Measurements from ENCODE around the gene NBAS.

DNA sequence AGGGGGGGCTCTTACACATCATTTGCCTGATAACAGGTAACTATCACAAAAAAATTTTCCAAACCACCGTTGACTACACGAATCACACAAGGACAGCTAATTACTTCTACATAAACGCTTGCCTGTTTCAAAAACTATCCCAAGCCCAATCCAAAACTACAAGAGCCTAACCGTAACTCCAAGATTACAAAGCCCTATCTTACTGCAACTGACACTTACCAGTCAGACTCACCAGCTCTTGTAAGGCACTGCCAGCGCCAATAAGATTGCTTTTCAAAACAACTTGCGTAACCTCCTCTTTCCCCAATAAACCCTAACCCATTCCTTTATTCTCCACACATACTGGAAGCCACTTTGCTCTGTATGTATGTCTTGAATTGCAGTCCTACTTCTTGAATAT is 148.4 kb downstream of the NBAS start:
- TF ChIP-seq, protein P1, sequence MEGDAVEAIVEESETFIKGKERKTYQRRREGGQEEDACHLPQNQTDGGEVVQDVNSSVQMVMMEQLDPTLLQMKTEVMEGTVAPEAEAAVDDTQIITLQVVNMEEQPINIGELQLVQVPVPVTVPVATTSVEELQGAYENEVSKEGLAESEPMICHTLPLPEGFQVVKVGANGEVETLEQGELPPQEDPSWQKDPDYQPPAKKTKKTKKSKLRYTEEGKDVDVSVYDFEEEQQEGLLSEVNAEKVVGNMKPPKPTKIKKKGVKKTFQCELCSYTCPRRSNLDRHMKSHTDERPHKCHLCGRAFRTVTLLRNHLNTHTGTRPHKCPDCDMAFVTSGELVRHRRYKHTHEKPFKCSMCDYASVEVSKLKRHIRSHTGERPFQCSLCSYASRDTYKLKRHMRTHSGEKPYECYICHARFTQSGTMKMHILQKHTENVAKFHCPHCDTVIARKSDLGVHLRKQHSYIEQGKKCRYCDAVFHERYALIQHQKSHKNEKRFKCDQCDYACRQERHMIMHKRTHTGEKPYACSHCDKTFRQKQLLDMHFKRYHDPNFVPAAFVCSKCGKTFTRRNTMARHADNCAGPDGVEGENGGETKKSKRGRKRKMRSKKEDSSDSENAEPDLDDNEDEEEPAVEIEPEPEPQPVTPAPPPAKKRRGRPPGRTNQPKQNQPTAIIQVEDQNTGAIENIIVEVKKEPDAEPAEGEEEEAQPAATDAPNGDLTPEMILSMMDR (IDR thresholded peaks at IDR 0.05; ENCODE audit: low read length): no peak
- TF ChIP-seq EZH2 (IDR thresholded peaks at IDR 0.05; ENCODE audit: borderline replicate concordance, low read length): no peak

Measured in OCI-LY1 (cell line).